Uterus (tissue), 4 donors: ENCODE results near the gene SLC35E3. TPM values are rescaled to one million over a fixed set of nuclear protein-coding genes. Genes with fewer than 3 reads are reported as not detected.

Source experiments
- DNase-seq, 2 donors: peaks; one replicate each; pipeline ENCODE4 v3.0.0-alpha.2; 2019 to 2020
- H3K27ac ChIP-seq, 2 donors: fragments of 200-600 bp; sonication (generic); 1 replicate in 1 of 2; 2 replicates in 1 of 2; pipeline ENCODE4 v1.5.1; 2016 to 2018
- H3K27me3 ChIP-seq, 2 donors: fragments of 200-600 bp; sonication (generic); one replicate each; pipeline ENCODE4 v1.5.1; 2018 to 2019; ENCODE audit warnings: control low read depth in 1 of 2
- H3K36me3 ChIP-seq, 2 donors: fragments of 200-600 bp; sonication (generic); one replicate each; pipeline ENCODE4 v1.5.1; 2019; ENCODE audit warnings: control low read depth in 1 of 2
- H3K4me1 ChIP-seq, 2 donors: fragments of 200-600 bp; sonication (generic); one replicate each; pipeline ENCODE4 v1.5.1; 2018 to 2019; ENCODE audit warnings: control low read depth in 1 of 2
- H3K4me3 ChIP-seq, 2 donors: fragments of 200-600 bp; sonication (generic); 1 replicate in 1 of 2; 2 replicates in 1 of 2; pipeline ENCODE4 v1.5.1; 2018 to 2019; ENCODE audit warnings: mild to moderate bottlenecking in 1 of 2
- H3K9me3 ChIP-seq, 2 donors: fragments of 200-600 bp; sonication (generic); one replicate each; pipeline ENCODE4 v1.5.1; 2019; ENCODE audit warnings: control low read depth in 1 of 2
- POLR2A ChIP-seq, 2 donors: fragments of 450-650 bp; IDR thresholded peaks; one replicate each; pipeline ENCODE4 v1.6.1; 2016; ENCODE audit warnings: antibody characterized with exemption in 2 of 2, mild to moderate bottlenecking in 1 of 2, moderate library complexity in 1 of 2
- intact Hi-C: fragments of 100-400 bp; cut with DNase I; formaldehyde crosslinking; loops from one replicate; pipeline ENCODE4 v1.15.1; 2023; ENCODE audit warnings: low total_unique reads
- total RNA-seq, 4 donors: library from RNA; depleted of rRNA in 3 of 4; stranded (reverse); fragments of >200 nt in 3 of 4; gene quantifications; one replicate each; pipeline versions ENCODE4 v1.1.0 to v1.2.4, GENCODE V29; 2014 to 2023
- TF ChIP-seq, protein P1 (sequence below), 4 experiments: fragments of 200-600 bp in 2 of 4; fragments of 450-650 bp in 2 of 4; sonication (generic) in 2 of 4; IDR thresholded peaks; one replicate each; pipeline ENCODE4 v1.5.1; 2016 to 2019; ENCODE audit warnings: antibody characterized with exemption in 4 of 4, mild to moderate bottlenecking in 2 of 4, moderate library complexity in 1 of 4
- donor health status: DM: yes; HTN: yes; CAD: no.

SLC35E3 gene
- total RNA-seq, 4 donors from 2014 or later, result 0.29 to 15.3 (median 6.5) TPM; not detected in 1

DNA sequence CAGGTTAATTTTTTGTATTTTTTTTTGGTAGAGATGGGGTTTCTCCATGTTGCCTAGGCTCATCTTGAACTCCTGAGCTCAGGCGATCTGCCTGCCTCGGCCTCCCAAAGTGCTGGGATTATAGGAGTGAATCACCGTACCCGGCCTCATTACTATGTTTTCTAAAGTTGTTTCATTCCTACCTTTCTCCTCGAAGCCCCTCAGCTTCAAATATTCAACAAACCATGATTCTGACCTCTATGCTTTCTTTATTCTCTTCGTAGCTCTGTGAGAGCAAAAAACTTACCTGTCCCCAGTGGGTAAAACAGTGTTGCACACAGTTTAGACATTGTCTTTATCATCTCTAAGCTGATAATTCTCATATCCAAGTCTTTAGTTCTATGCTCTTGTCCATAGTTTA, 35.8 kb downstream of the SLC35E3 start:
- no peak overlapping the region for H3K27ac ChIP-seq
- H3K4me3 ChIP-seq, result no peak overlapping the region
- no peaks in the 10 kb centered on the region for H3K4me1 ChIP-seq
- DNase-seq, result no peak
- H3K27me3 ChIP-seq, result no peaks in the 10 kb centered on the region
- no peaks in the 10 kb centered on the region for H3K36me3 ChIP-seq
- intact Hi-C loops, result no loop called here
- H3K9me3 ChIP-seq, result no peaks in the 10 kb centered on the region
- no peak for TF ChIP-seq POLR2A (IDR thresholded peaks at IDR 0.05)
- TF ChIP-seq, protein P1, sequence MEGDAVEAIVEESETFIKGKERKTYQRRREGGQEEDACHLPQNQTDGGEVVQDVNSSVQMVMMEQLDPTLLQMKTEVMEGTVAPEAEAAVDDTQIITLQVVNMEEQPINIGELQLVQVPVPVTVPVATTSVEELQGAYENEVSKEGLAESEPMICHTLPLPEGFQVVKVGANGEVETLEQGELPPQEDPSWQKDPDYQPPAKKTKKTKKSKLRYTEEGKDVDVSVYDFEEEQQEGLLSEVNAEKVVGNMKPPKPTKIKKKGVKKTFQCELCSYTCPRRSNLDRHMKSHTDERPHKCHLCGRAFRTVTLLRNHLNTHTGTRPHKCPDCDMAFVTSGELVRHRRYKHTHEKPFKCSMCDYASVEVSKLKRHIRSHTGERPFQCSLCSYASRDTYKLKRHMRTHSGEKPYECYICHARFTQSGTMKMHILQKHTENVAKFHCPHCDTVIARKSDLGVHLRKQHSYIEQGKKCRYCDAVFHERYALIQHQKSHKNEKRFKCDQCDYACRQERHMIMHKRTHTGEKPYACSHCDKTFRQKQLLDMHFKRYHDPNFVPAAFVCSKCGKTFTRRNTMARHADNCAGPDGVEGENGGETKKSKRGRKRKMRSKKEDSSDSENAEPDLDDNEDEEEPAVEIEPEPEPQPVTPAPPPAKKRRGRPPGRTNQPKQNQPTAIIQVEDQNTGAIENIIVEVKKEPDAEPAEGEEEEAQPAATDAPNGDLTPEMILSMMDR (IDR thresholded peaks at IDR 0.05), result no peak

DNA sequence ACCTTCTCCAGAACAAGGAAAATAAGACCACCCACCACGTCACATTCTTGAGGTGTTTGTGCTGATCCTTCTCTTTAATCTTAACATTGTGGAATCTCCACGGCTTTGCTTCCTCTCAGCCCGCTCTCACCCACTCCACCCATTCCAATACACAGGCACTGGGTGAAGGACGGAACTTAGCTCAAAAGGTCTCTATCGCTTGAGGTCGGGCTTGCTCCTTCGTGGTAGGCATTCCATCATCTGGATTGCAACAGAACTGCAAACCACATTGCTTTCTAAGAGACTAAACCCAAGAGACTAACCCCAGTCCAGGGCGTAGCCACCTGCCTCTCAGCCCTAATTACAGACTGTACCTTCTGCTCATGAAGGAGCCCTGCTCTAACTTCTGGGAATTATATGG, 38.0 kb downstream of the SLC35E3 start:
- H3K36me3 ChIP-seq, result no peaks in the 10 kb centered on the region
- no peak overlapping the region for H3K4me3 ChIP-seq
- intact Hi-C loops, result no loop called here
- no peaks in the 10 kb centered on the region for H3K27me3 ChIP-seq
- H3K9me3 ChIP-seq, result no peaks in the 10 kb centered on the region
- H3K27ac ChIP-seq, result no peak overlapping the region
- no peaks in the 10 kb centered on the region for H3K4me1 ChIP-seq
- DNase-seq, result no peak
- no peak for TF ChIP-seq POLR2A (IDR thresholded peaks at IDR 0.05)

DNA sequence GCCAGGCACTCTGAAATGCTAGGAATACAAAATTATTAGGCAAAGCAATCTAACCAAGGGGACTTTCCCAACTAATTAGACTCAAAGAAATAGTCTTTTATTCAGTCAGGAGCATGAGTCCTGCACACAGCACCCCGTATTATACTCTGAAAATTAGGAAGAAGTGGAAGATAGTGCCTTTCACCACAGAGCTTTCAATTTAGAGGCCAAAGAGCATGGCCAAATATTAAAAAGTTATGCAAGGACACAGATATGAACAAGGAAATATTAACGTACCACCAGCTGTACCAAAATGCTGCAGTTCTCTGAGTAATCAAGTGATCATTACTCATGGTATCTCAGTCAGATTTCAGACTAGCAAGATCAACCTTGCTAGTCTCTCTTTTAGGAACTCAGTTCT, 39.4 kb downstream of the SLC35E3 start:
- no peak overlapping the region for H3K4me3 ChIP-seq
- intact Hi-C loops, result no loop called here
- H3K27ac ChIP-seq, result no peak overlapping the region
- TF ChIP-seq POLR2A (IDR thresholded peaks at IDR 0.05), result no peak
- no peaks in the 10 kb centered on the region for H3K9me3 ChIP-seq
- no peaks in the 10 kb centered on the region for H3K4me1 ChIP-seq
- no peaks in the 10 kb centered on the region for H3K36me3 ChIP-seq
- no peak for DNase-seq
- H3K27me3 ChIP-seq, result no peaks in the 10 kb centered on the region

DNA sequence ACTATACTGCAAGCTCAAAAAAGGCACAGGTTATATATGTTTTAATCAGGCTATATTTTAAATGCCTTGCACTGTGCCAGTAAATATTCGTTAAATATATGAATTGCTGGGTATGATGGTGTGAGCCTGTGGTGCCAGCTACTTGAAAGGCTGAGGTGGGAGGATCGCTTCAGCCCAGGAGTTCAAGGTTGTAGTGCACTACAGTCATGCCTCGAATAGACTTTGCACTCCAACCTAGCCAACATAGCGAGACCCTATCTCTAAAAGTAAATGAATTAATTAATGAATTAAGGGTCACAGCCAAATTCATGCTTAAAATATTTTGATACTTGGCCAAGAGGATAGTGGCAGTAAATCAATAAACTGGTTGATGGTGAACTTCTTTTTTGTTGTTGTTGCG, 39.8 kb downstream of the SLC35E3 start:
- intact Hi-C loops, result no loop called here
- no peak overlapping the region for H3K27ac ChIP-seq
- no peaks in the 10 kb centered on the region for H3K9me3 ChIP-seq
- H3K4me3 ChIP-seq, result no peak overlapping the region
- no peaks in the 10 kb centered on the region for H3K4me1 ChIP-seq
- H3K36me3 ChIP-seq, result no peaks in the 10 kb centered on the region
- no peak for DNase-seq
- TF ChIP-seq, protein P1 (IDR thresholded peaks at IDR 0.05), result no peak
- no peak for TF ChIP-seq POLR2A (IDR thresholded peaks at IDR 0.05)
- H3K27me3 ChIP-seq, result no peaks in the 10 kb centered on the region

DNA sequence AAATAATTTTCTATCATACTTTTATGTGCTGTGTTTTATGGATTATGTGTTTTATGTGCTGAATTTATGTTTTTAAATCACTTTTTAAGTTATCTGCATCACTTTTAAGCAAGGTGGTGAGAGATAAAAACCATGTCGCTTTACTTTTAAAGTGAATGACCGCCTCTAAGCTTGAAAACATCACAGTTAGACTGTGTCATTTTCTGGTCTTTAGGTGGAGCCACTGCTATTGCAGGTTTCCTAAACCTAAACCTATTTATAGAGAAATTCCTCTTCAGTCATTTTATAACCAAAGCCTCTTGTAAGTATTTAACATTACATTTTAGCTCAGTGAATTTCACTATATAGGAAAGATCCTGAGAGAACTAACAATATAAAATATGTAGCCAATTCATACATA, 41.0 kb downstream of the SLC35E3 start:
- no peak for DNase-seq
- no peak overlapping the region for H3K4me3 ChIP-seq
- no peaks in the 10 kb centered on the region for H3K36me3 ChIP-seq
- intact Hi-C loops, result no loop called here
- TF ChIP-seq POLR2A (IDR thresholded peaks at IDR 0.05), result no peak
- TF ChIP-seq, protein P1 (IDR thresholded peaks at IDR 0.05), result no peak
- H3K27me3 ChIP-seq, result no peaks in the 10 kb centered on the region
- H3K9me3 ChIP-seq, result no peaks in the 10 kb centered on the region
- H3K27ac ChIP-seq, result peak overlapping the region; percentile 2 to 57
- H3K4me1 ChIP-seq, result no peaks in the 10 kb centered on the region

DNA sequence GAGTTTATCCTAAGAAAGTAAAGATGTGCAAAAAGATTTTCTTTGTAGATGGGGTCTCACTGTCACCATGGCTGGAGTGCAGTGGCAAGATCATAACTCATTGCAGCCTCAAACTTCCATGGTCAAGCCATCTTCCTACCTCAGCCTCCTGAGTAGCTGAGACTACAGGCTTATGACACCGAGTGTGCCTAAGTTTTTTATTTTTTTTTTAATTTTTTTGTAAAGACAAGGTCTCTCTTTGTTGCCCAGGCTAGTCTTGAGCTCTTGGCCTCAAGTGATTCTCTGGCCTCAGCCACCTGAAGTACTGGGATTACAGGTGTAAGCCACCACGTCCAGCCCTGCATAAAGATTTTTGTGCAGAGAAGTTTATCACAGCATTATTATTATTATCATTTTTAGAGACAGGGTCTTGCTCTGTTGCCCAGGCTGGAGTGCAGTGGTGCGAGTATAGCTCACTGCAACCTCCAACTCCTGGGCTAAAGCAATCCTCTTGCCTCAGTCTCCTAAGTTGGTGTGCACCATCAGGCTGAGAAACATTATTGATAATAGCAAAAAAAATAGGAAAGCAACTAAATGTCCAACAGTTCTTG, 42.7 kb downstream of the SLC35E3 start:
- Histone ChIP-seq H3K4me3 (no peak overlapping the region), H3K9me3 (no peaks in the 10 kb centered on the region), H3K27ac (no peak overlapping the region), H3K27me3 (no peaks in the 10 kb centered on the region), H3K4me1 (no peaks in the 10 kb centered on the region), H3K36me3 (no peaks in the 10 kb centered on the region)
- intact Hi-C loops, result no loop called here
- DNase-seq, result no peak
- TF ChIP-seq, protein P1 (IDR thresholded peaks at IDR 0.05), result no peak
- no peak for TF ChIP-seq POLR2A (IDR thresholded peaks at IDR 0.05)
